Endodermal cell (in vitro differentiated cells): ENCODE data around the gene ATP2B1. TPM values are rescaled to one million over a fixed set of nuclear protein-coding genes. Genes with fewer than 3 reads are reported as not detected.

ENCODE experiments used
- DNase-seq: peaks from one replicate; pipeline ENCODE4 v3.0.0-alpha.2; 2017
- H3K27ac ChIP-seq: 2 replicates; pipeline ENCODE4 v1.5.1; 2013; ENCODE audit warnings: mild to moderate bottlenecking, low read depth, low read length, moderate library complexity
- H3K27me3 ChIP-seq: 2 replicates; pipeline ENCODE4 v1.6.1; 2013; ENCODE audit warnings: mild to moderate bottlenecking, low read length, moderate library complexity; ENCODE audit not compliant: insufficient read depth, control insufficient read depth, poor library complexity, severe bottlenecking
- H3K36me3 ChIP-seq: 2 replicates; pipeline ENCODE4 v1.7.0; 2013; ENCODE audit warnings: mild to moderate bottlenecking, low read length, moderate library complexity; ENCODE audit not compliant: control insufficient read depth, insufficient read depth
- H3K4me1 ChIP-seq: one replicate; pipeline ENCODE4 v1.7.0; 2013; ENCODE audit warnings: low read length; ENCODE audit not compliant: control insufficient read depth, insufficient read depth
- H3K4me3 ChIP-seq: 2 replicates; pipeline ENCODE4 v1.5.1; 2013; ENCODE audit warnings: mild to moderate bottlenecking, low read length, moderate library complexity
- H3K9ac ChIP-seq: 2 replicates; pipeline ENCODE4 v1.6.1; 2013; ENCODE audit warnings: mild to moderate bottlenecking, low read length, moderate library complexity; ENCODE audit not compliant: poor library complexity, severe bottlenecking; ENCODE audit errors: extremely low read depth
- H3K9me3 ChIP-seq: 2 replicates; pipeline ENCODE4 v1.6.1; 2013; ENCODE audit warnings: mild to moderate bottlenecking, low read length, moderate library complexity; ENCODE audit not compliant: control insufficient read depth
- H3K27ac Mint-ChIP-seq: 2 replicates; pipeline ENCODE4 v1.8.0; 2020; ENCODE audit warnings: mixed read lengths
- H3K27me3 Mint-ChIP-seq: 2 replicates; pipeline ENCODE4 v1.8.0; 2021; ENCODE audit warnings: mild to moderate bottlenecking, mixed read lengths; ENCODE audit not compliant: insufficient read depth
- H3K36me3 Mint-ChIP-seq: 2 replicates; pipeline ENCODE4 v1.8.0; 2020; ENCODE audit warnings: low read depth, mixed read lengths
- H3K4me1 Mint-ChIP-seq: 2 replicates; pipeline ENCODE4 v1.8.0; 2020; ENCODE audit warnings: mixed read lengths
- H3K4me3 Mint-ChIP-seq: 2 replicates; pipeline ENCODE4 v1.8.0; 2020; ENCODE audit warnings: mild to moderate bottlenecking, moderate library complexity, mixed read lengths
- H3K9me3 Mint-ChIP-seq: 2 replicates; pipeline ENCODE4 v1.8.0; 2020; ENCODE audit warnings: mild to moderate bottlenecking, mixed read lengths
- WGBS, 2 experiments: methylation state at CpG; one replicate each; pipeline versions ENCODE4 v1.1.5 to v1.1.7; 2013; ENCODE audit warnings: missing lambda C conversion rate in 2 of 2, mixed read lengths in 1 of 2; ENCODE audit not compliant: insufficient coverage in 1 of 2, insufficient read length in 1 of 2; 5-methylcytosine and 5-hydroxymethylcytosine counted together
- total RNA-seq, 2 donors: library from RNA; stranded (reverse); fragmentation: NEBNext Ultra II Directional in 1 of 2; extraction: Animal tissue kit (Norgen Biotek cat#: 25700) in 1 of 2; gene quantifications; 2 replicates in 1 of 2; 3 replicates in 1 of 2; pipeline ENCODE4 v1.2.1, GENCODE V29; 2021
- TF ChIP-seq, protein P1 (sequence below): fragments of 200-600 bp; sonication (generic); conservative IDR thresholded peaks from 2 replicates; pipeline ENCODE4 v1.5.0; 2021; ENCODE audit warnings: antibody characterized with exemption, mild to moderate bottlenecking

ATP2B1 gene
- total RNA-seq, 2 donors from 2014 or later: 66.7 to 81.9 TPM

DNA sequence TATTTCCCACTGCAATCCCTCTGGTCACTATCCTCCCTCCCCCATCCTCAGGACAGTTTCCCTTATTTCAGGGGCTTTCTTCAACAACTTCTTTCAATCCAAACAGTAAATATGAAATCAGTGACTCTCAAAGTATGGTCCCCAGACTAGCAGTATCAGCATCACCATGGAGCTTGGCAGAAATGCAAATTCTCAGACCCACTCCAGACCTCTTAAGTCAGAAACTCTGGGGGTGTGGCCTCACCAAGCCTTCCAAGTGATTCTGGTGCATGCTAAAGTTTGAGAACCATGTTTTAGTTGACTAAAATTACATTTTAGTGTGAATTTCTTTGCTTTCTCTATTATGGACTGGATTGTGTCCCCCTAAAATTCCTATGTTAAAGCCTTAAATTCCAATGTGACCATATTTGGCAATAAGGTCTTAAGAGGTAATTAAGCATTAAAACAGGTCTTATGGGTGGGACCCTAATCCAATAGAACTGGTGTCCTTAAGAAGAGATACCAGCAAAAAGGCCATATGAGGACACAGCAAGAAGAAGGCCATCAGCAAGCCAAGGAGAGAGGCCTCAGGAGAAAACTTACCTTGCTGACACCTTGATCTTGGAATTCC, 23.2 kb downstream of the ATP2B1 start:
- H3K9ac ChIP-seq: no peak overlapping the region
- no peak overlapping the region for H3K27ac ChIP-seq
- H3K9me3 Mint-ChIP-seq: peaks cover 22% of the 10 kb centered on the region
- peaks cover 27% of the 10 kb centered on the region for H3K9me3 ChIP-seq
- H3K27me3 Mint-ChIP-seq: no peaks in the 10 kb centered on the region
- no peaks in the 10 kb centered on the region for H3K4me1 ChIP-seq
- H3K36me3 Mint-ChIP-seq: peaks cover 23% of the 10 kb centered on the region
- peaks cover 4% of the 10 kb centered on the region for H3K36me3 ChIP-seq
- no peak for DNase-seq
- H3K4me3 ChIP-seq: no peak overlapping the region
- no peak overlapping the region for H3K4me3 Mint-ChIP-seq
- TF ChIP-seq, protein P1, sequence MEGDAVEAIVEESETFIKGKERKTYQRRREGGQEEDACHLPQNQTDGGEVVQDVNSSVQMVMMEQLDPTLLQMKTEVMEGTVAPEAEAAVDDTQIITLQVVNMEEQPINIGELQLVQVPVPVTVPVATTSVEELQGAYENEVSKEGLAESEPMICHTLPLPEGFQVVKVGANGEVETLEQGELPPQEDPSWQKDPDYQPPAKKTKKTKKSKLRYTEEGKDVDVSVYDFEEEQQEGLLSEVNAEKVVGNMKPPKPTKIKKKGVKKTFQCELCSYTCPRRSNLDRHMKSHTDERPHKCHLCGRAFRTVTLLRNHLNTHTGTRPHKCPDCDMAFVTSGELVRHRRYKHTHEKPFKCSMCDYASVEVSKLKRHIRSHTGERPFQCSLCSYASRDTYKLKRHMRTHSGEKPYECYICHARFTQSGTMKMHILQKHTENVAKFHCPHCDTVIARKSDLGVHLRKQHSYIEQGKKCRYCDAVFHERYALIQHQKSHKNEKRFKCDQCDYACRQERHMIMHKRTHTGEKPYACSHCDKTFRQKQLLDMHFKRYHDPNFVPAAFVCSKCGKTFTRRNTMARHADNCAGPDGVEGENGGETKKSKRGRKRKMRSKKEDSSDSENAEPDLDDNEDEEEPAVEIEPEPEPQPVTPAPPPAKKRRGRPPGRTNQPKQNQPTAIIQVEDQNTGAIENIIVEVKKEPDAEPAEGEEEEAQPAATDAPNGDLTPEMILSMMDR: no peak
- no peak overlapping the region for H3K27ac Mint-ChIP-seq
- no peaks in the 10 kb centered on the region for H3K4me1 Mint-ChIP-seq
- H3K27me3 ChIP-seq: no peaks in the 10 kb centered on the region

DNA sequence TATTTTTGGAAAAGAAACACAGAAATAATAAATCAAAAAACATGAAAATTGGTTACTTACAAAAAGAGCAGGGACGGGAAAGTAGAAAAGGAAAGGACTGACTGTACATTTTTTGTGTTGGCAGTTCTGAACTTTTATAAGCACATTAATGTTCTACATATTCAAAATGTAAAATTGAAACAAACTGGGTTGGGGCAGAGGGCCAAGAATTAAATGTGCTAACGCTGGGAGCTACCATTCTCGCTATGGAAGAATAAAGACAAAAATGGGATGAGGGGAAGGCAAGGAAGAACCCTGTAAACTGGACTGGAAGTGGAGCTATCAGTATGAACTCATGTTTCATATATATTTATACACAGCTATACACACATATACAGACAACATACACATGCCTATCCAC, 24.5 kb downstream of the ATP2B1 start:
- peaks cover 29% of the 10 kb centered on the region for H3K9me3 Mint-ChIP-seq
- H3K4me1 ChIP-seq: no peaks in the 10 kb centered on the region
- no peak overlapping the region for H3K4me3 Mint-ChIP-seq
- no peak overlapping the region for H3K27ac ChIP-seq
- H3K9me3 ChIP-seq: peaks cover 31% of the 10 kb centered on the region
- H3K4me3 ChIP-seq: no peak overlapping the region
- no peaks in the 10 kb centered on the region for H3K27me3 ChIP-seq
- no peak for DNase-seq
- 99% methylated on average over 3 of the region's 3 CpGs; no CpG with 5 or more reads in 1 of the 2 experiments for WGBS, 2 experiments
- H3K9ac ChIP-seq: no peak overlapping the region
- no peak overlapping the region for H3K27ac Mint-ChIP-seq
- TF ChIP-seq, protein P1: no peak
- peaks cover 28% of the 10 kb centered on the region for H3K36me3 Mint-ChIP-seq
- peaks cover 4% of the 10 kb centered on the region for H3K36me3 ChIP-seq
- no peaks in the 10 kb centered on the region for H3K4me1 Mint-ChIP-seq
- no peaks in the 10 kb centered on the region for H3K27me3 Mint-ChIP-seq

DNA sequence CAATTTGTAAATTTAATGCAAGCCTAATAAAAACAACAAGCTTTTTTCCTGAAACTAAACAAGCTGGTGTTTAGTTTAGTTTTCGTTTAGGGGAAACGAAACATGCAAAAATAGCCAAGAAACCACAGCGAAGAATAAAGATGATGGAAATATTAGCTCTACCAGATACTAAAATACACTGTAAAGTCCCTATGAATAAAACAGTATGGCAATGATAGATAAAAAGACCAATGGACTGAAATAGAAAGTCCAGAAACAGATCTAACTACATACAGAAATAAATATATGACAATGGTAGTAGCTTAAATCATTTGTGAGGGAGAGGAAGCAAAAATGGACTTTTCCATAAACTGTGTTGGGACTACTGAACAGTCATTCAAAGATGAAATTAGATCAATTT, 26.4 kb downstream of the ATP2B1 start:
- 97% methylated on average over 3 of the region's 3 CpGs; no CpG with 5 or more reads in 1 of the 2 experiments for WGBS, 2 experiments
- Histone ChIP-seq H3K36me3 (peaks cover 4% of the 10 kb centered on the region), H3K9ac (no peak overlapping the region), H3K4me3 (peak overlapping the region; percentile 21), H3K27me3 (no peaks in the 10 kb centered on the region), H3K4me1 (no peaks in the 10 kb centered on the region), H3K27ac (no peak overlapping the region), H3K9me3 (peaks cover 31% of the 10 kb centered on the region)
- H3K9me3 Mint-ChIP-seq: peaks cover 29% of the 10 kb centered on the region
- peaks cover 28% of the 10 kb centered on the region for H3K36me3 Mint-ChIP-seq
- H3K4me1 Mint-ChIP-seq: peaks cover 10% of the 10 kb centered on the region
- no peaks in the 10 kb centered on the region for H3K27me3 Mint-ChIP-seq
- TF ChIP-seq, protein P1: no peak
- H3K4me3 Mint-ChIP-seq: no peak overlapping the region
- no peak for DNase-seq
- no peak overlapping the region for H3K27ac Mint-ChIP-seq
